ENCODE results near the gene CRTAC1. TPM values are rescaled to one million over a fixed set of nuclear protein-coding genes. Genes with fewer than 3 reads are reported as not detected.

CRTAC1 gene
- total RNA-seq, 1 experiment from 2014 or later, result not detected

- no peak for DNase-seq (ENCODE audit: low spot score)
- TF ChIP-seq EZH2 (IDR thresholded peaks at IDR 0.05; ENCODE audit: borderline replicate concordance, low read depth, low read length, poor library complexity, severe bottlenecking), result no peak
- no peak for TF ChIP-seq CTCF (conservative IDR thresholded peaks at IDR 0.05; ENCODE audit: low read depth, low read length)
- no peaks in the 10 kb centered on the region for H3K4me1 ChIP-seq (ENCODE audit: insufficient read depth, low read length, poor library complexity, severe bottlenecking)
- ChIA-PET CTCF (no interaction called here), POLR2A (ENCODE audit: low non-redundant PET) (no interaction called here)
- H3K9me3 ChIP-seq (ENCODE audit: low read depth, low read length, poor library complexity, severe bottlenecking), result no peaks in the 10 kb centered on the region
- BruUV-seq (replicated peaks), result no TSS peak
- H3K36me3 ChIP-seq (ENCODE audit: insufficient read depth, low read length, poor library complexity, severe bottlenecking), result no peaks in the 10 kb centered on the region
- intact Hi-C loops (cut with micrococcal nuclease; ENCODE audit: unreplicated experiment), result no loop called here
- H3K27ac ChIP-seq (ENCODE audit: low read depth, low read length, poor library complexity, severe bottlenecking), result no peak overlapping the region
- peaks cover 74% of the 10 kb centered on the region for H3K27me3 ChIP-seq (replicated peaks; ENCODE audit: insufficient read depth, low read depth, low read length, poor library complexity)
- H3K4me3 ChIP-seq (ENCODE audit: low read depth, low read length, poor library complexity, severe bottlenecking), result no peak overlapping the region
Measured at GRCh38 chr10:98020254-98020653, 10.2 kb downstream of the CRTAC1 start.

GRCh38 chr10:98019784-98020183 is 10.6 kb downstream of the CRTAC1 start:
- no peaks in the 10 kb centered on the region for H3K4me1 ChIP-seq (ENCODE audit: insufficient read depth, low read length, poor library complexity, severe bottlenecking)
- intact Hi-C loops (cut with micrococcal nuclease; ENCODE audit: unreplicated experiment), result no loop called here
- no peak overlapping the region for H3K27ac ChIP-seq (ENCODE audit: low read depth, low read length, poor library complexity, severe bottlenecking)
- H3K36me3 ChIP-seq (ENCODE audit: insufficient read depth, low read length, poor library complexity, severe bottlenecking), result no peaks in the 10 kb centered on the region
- no peak overlapping the region for H3K4me3 ChIP-seq (ENCODE audit: low read depth, low read length, poor library complexity, severe bottlenecking)
- CTCF ChIA-PET, result no interaction called here
- POLR2A ChIA-PET (ENCODE audit: low non-redundant PET), result no interaction called here
- TF ChIP-seq CTCF (conservative IDR thresholded peaks at IDR 0.05; ENCODE audit: low read depth, low read length), result no peak
- no peak for TF ChIP-seq EZH2 (IDR thresholded peaks at IDR 0.05; ENCODE audit: borderline replicate concordance, low read depth, low read length, poor library complexity, severe bottlenecking)
- H3K27me3 ChIP-seq (replicated peaks; ENCODE audit: insufficient read depth, low read depth, low read length, poor library complexity), result peaks cover 74% of the 10 kb centered on the region
- no peak for DNase-seq (ENCODE audit: low spot score)
- no TSS peak for BruUV-seq (replicated peaks)
- no peaks in the 10 kb centered on the region for H3K9me3 ChIP-seq (ENCODE audit: low read depth, low read length, poor library complexity, severe bottlenecking)

GRCh38 chr10:98016772-98017475 is 13.5 kb downstream of the CRTAC1 start:
- Histone ChIP-seq H3K9me3 (ENCODE audit: low read depth, low read length, poor library complexity, severe bottlenecking) (no peaks in the 10 kb centered on the region), H3K27ac (ENCODE audit: low read depth, low read length, poor library complexity, severe bottlenecking) (no peak overlapping the region), H3K27me3 (replicated peaks; ENCODE audit: insufficient read depth, low read depth, low read length, poor library complexity) (peaks cover 71% of the 10 kb centered on the region), H3K4me1 (ENCODE audit: insufficient read depth, low read length, poor library complexity, severe bottlenecking) (peaks cover 4% of the 10 kb centered on the region), H3K36me3 (ENCODE audit: insufficient read depth, low read length, poor library complexity, severe bottlenecking) (no peaks in the 10 kb centered on the region), H3K4me3 (ENCODE audit: low read depth, low read length, poor library complexity, severe bottlenecking) (no peak overlapping the region)
- no peak for TF ChIP-seq CTCF (conservative IDR thresholded peaks at IDR 0.05; ENCODE audit: low read depth, low read length)
- TF ChIP-seq EZH2 (IDR thresholded peaks at IDR 0.05; ENCODE audit: borderline replicate concordance, low read depth, low read length, poor library complexity, severe bottlenecking), result no peak
- intact Hi-C loops (cut with micrococcal nuclease; ENCODE audit: unreplicated experiment), result no loop called here
- BruUV-seq (replicated peaks), result no TSS peak
- no peak for DNase-seq (ENCODE audit: low spot score)
- POLR2A ChIA-PET (ENCODE audit: low non-redundant PET), result interaction anchor here (0.6 kb wide), 1 partner anchor 482 kb away, joined by 4 read pairs; no protein-coding TSS in a partner anchor
- CTCF ChIA-PET, result no interaction called here
